Lung (tissue), 12 donors: ENCODE results near the gene FAM13A. TPM values are rescaled to one million over a fixed set of nuclear protein-coding genes. Genes with fewer than 3 reads are reported as not detected.

Experiments used
- ATAC-seq: fragments of 200-7000 bp; cut with Tn5 transposase; one replicate; pipeline ENCODE4 v1.9.1; 2020; ENCODE audit warnings: moderate number of reproducible peaks; ENCODE audit not compliant: insufficient read depth, low FRiP score
- DNase-seq, 3 donors: peaks; one replicate each; pipeline ENCODE4 v3.0.0-alpha.2; 2013 to 2017
- H3K27ac ChIP-seq, 2 donors: one replicate each; pipeline ENCODE4 v1.5.1; 2013; ENCODE audit warnings: mild to moderate bottlenecking in 2 of 2, moderate library complexity in 2 of 2, control low read depth in 1 of 2, inconsistent platforms in 1 of 2, low read depth in 1 of 2, low read length in 1 of 2
- H3K27me3 ChIP-seq, 3 donors: one replicate each; pipeline ENCODE4 v1.5.1; 2013; ENCODE audit warnings: low read length in 2 of 3; ENCODE audit not compliant: control insufficient read depth in 3 of 3, insufficient read depth in 3 of 3
- H3K36me3 ChIP-seq, 4 donors: one replicate each; pipeline ENCODE4 v1.5.1; 2013; ENCODE audit warnings: low read length in 4 of 4, mild to moderate bottlenecking in 1 of 4, moderate library complexity in 1 of 4; ENCODE audit not compliant: control insufficient read depth in 4 of 4, insufficient read depth in 4 of 4
- H3K4me1 ChIP-seq, 5 donors: one replicate each; pipeline ENCODE4 v1.5.1; 2013; ENCODE audit warnings: low read length in 5 of 5, mild to moderate bottlenecking in 2 of 5, moderate library complexity in 1 of 5; ENCODE audit not compliant: control insufficient read depth in 5 of 5, insufficient read depth in 5 of 5
- H3K4me3 ChIP-seq: one replicate; pipeline ENCODE4 v1.5.1; 2013; ENCODE audit warnings: mild to moderate bottlenecking, control low read depth, moderate library complexity
- H3K9ac ChIP-seq, 2 donors: one replicate each; pipeline ENCODE4 v1.5.1; 2013; ENCODE audit warnings: low read length in 2 of 2, control low read depth in 1 of 2; ENCODE audit not compliant: insufficient read depth in 1 of 2
- H3K9me3 ChIP-seq, 4 donors: one replicate each; pipeline ENCODE4 v1.5.1; 2013; ENCODE audit warnings: low read length in 3 of 4, mild to moderate bottlenecking in 1 of 4, moderate library complexity in 1 of 4; ENCODE audit not compliant: control insufficient read depth in 4 of 4, insufficient read depth in 3 of 4
- WGBS, 2 donors: extraction: QIAGEN DNeasy Blood & Tissue Kit; methylation state at CpG; one replicate each; pipeline ENCODE4 v1.1.7; 2013; 5-methylcytosine and 5-hydroxymethylcytosine counted together
- polyA plus RNA-seq, 2 donors: library from polyadenylated mRNA; stranded (reverse); fragments of 200-250 nt; gene quantifications; one replicate each; pipeline ENCODE4 v1.2.1, GENCODE V29; 2013
- total RNA-seq, 2 donors: library from RNA; depleted of rRNA in 1 of 2; stranded (reverse); fragments of >200 nt in 1 of 2; gene quantifications; one replicate each; pipeline ENCODE4 v1.2.1, GENCODE V29; 2014 to 2021
- TF ChIP-seq, protein P1 (sequence below): IDR thresholded peaks from 2 replicates; pipeline ENCODE4 v1.5.1; 2012; ENCODE audit warnings: mild to moderate bottlenecking; ENCODE audit errors: control extremely low read depth, extremely low read depth
- donor health status: control.
- donor health status: control.
- donor health status: Bipolar disorder and iron deficiency.
- donor health status: healthy.
- donor health status: DM: yes; HTN: yes; CAD: no.

Gene FAM13A
- total and polyA plus RNA-seq, 4 donors: 9.2 to 122 (median 29.3) TPM

DNA sequence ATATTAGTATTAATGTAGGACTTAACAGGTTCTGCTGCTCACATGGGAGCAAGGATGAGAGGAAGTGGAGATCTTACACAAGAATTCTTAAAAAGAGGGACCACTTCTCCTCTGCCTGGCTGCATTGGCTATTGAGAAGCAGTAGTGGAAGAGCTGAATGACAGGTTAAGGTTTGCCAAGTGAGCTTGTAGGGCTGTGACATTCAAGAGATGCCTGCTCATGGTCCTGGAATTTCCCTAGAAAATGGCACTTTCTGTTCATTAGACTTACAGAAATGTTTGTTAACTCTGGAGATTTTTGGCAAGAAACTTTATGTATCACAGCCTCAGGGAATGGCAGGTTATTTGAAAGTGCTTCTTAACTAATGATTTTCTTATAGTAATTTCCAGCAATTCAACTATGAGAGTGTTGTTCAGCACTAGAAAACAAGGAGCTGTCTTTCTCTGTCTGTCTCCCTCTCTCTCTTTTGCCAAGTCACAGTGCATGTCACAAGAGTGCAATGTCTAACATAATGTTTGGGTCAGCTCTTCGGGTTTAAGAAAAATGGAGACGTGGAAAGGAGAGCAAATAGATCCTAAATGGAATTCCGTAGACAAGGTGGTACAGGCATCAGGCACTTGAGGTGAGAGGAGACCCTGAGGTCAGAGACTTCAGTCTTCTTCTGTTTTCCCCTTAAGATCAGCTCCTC, 351.0 kb downstream of the FAM13A start:
- WGBS, 2 donors: 69 to 77% methylated on average over 3 of the region's 3 CpGs
- H3K9me3 ChIP-seq: peaks cover 0 to 2% (median 0%) of the 10 kb centered on the region in 4 donors
- no peak overlapping the region for H3K4me3 ChIP-seq
- peaks cover 0 to 19% (median 0%) of the 10 kb centered on the region in 5 donors for H3K4me1 ChIP-seq
- H3K27ac ChIP-seq: no peak overlapping the region
- no peak for DNase-seq
- H3K27me3 ChIP-seq: no peaks in the 10 kb centered on the region
- TF ChIP-seq, protein P1, sequence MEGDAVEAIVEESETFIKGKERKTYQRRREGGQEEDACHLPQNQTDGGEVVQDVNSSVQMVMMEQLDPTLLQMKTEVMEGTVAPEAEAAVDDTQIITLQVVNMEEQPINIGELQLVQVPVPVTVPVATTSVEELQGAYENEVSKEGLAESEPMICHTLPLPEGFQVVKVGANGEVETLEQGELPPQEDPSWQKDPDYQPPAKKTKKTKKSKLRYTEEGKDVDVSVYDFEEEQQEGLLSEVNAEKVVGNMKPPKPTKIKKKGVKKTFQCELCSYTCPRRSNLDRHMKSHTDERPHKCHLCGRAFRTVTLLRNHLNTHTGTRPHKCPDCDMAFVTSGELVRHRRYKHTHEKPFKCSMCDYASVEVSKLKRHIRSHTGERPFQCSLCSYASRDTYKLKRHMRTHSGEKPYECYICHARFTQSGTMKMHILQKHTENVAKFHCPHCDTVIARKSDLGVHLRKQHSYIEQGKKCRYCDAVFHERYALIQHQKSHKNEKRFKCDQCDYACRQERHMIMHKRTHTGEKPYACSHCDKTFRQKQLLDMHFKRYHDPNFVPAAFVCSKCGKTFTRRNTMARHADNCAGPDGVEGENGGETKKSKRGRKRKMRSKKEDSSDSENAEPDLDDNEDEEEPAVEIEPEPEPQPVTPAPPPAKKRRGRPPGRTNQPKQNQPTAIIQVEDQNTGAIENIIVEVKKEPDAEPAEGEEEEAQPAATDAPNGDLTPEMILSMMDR: no peak
- H3K36me3 ChIP-seq: peaks cover 0 to 11% (median 9%) of the 10 kb centered on the region in 4 donors
- no peak overlapping the region for H3K9ac ChIP-seq
- ATAC-seq: no peak

DNA sequence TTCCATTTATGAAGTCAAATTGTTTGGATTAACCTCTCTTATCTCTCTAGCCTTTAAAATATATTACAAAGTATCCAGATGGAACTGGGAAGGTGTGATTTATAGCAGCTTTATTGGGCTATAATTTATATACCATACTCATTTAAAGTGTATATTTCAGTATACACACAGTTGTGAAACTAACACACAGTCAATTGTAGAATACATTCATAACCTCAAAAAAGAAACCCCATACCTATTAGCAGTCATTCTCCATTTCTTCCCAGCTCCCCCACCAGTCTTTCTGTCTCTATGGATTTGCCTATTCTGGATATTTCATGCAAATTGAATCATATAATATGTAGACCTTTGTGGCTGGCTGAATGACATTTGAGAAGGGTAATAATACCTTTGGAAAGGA, 351.8 kb downstream of the FAM13A start:
- no peaks in the 10 kb centered on the region for H3K27me3 ChIP-seq
- H3K9ac ChIP-seq: no peak overlapping the region
- ATAC-seq (no peak), DNase-seq (no peak)
- H3K36me3 ChIP-seq: peaks cover 0 to 9% (median 6%) of the 10 kb centered on the region in 4 donors
- no peaks in the 10 kb centered on the region for H3K9me3 ChIP-seq
- peaks cover 0 to 19% (median 0%) of the 10 kb centered on the region in 5 donors for H3K4me1 ChIP-seq
- H3K27ac ChIP-seq: no peak overlapping the region
- TF ChIP-seq, protein P1: no peak
- H3K4me3 ChIP-seq: no peak overlapping the region

DNA sequence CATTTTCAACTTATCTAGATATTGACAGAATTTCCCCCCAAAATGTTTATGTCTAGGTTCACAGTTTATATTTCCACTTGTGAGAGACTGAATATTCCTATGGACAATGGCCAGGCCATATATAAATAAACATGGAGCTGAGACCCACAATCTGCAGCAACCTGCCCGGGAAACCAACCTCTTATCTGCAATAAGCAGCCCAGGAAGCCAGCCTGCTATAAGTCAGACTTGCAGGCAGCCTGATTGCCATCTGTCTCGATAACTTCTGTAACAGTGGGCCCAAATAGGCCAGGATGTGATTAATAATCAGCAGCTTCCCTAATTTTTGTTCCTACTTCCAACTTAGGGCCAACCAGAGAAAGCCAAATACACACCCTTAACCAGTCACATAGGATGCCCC, 354.2 kb downstream of the FAM13A start:
- 61 to 63% methylated on average over 2 of the region's 2 CpGs for WGBS, 2 donors
- peaks cover 0 to 15% (median 0%) of the 10 kb centered on the region in 5 donors for H3K4me1 ChIP-seq
- no peak for ATAC-seq

More for the DNA sequence above, 354.2 kb downstream of the FAM13A start:
- Histone ChIP-seq H3K36me3 (peaks cover 0 to 9% (median 3%) of the 10 kb centered on the region in 4 donors), H3K9ac (no peak overlapping the region), H3K4me3 (no peak overlapping the region), H3K9me3 (no peaks in the 10 kb centered on the region), H3K27me3 (no peaks in the 10 kb centered on the region), H3K27ac (no peak overlapping the region)
- TF ChIP-seq, protein P1: no peak
- no peak for DNase-seq
